ENCODE results near the gene RARS1. TPM values are rescaled to one million over a fixed set of nuclear protein-coding genes. Genes with fewer than 3 reads are reported as not detected.
A peak's percentile ranks its signal among the peaks of the same experiment; 100 is the strongest.

RARS1 gene
- 478 and 575 TPM in 2 replicates for total RNA-seq (2014; rRNA removed; shearing (Covaris generic))

GRCh38 chr5:168486136-168486879, at the start of gene RARS1:
RARS1 (plus strand) TSS chr5:168486471; CDS start chr5:168486499, 28 bp downstream.
- peak; percentile 97 for DNase-seq (ENCODE audit: low read depth)

- DNase-seq (ENCODE audit: low read depth): no peak
Observed at GRCh38 chr5:168438349-168438748, 47.9 kb upstream of the RARS1 start.

- DNase-seq (ENCODE audit: low read depth): no peak
Observed at GRCh38 chr5:168443533-168443932, 42.7 kb upstream of the RARS1 start.

GRCh38 chr5:168443950-168444700, 42.1 kb upstream of the RARS1 start:
- DNase-seq (ENCODE audit: low read depth): no peak

- no peak for DNase-seq (ENCODE audit: low read depth)
Observed at GRCh38 chr5:168446983-168447619, 39.2 kb upstream of the RARS1 start.

- DNase-seq (ENCODE audit: low read depth): no peak
Observed at GRCh38 chr5:168447808-168448207, 38.5 kb upstream of the RARS1 start.

- no peak for DNase-seq (ENCODE audit: low read depth)
Observed at GRCh38 chr5:168449166-168449565, 37.1 kb upstream of the RARS1 start.

GRCh38 chr5:168451565-168451964, 34.7 kb upstream of the RARS1 start:
- DNase-seq (ENCODE audit: low read depth): no peak

- no peak for DNase-seq (ENCODE audit: low read depth)
Observed at GRCh38 chr5:168455201-168455600, 31.1 kb upstream of the RARS1 start.

GRCh38 chr5:168457542-168457941, 28.7 kb upstream of the RARS1 start:
- no peak for DNase-seq (ENCODE audit: low read depth)

- no peak for DNase-seq (ENCODE audit: low read depth)
Observed at GRCh38 chr5:168460606-168461005, 25.7 kb upstream of the RARS1 start.

- DNase-seq (ENCODE audit: low read depth): no peak
Observed at GRCh38 chr5:168463081-168463480, 23.2 kb upstream of the RARS1 start.

- DNase-seq (ENCODE audit: low read depth): no peak
Observed at GRCh38 chr5:168464214-168464613, 22.1 kb upstream of the RARS1 start.

- no peak for DNase-seq (ENCODE audit: low read depth)
Observed at GRCh38 chr5:168464641-168465040, 21.6 kb upstream of the RARS1 start.

- no peak for DNase-seq (ENCODE audit: low read depth)
Observed at GRCh38 chr5:168467755-168468330, 18.4 kb upstream of the RARS1 start.

- DNase-seq (ENCODE audit: low read depth): peak; percentile 19
Observed at GRCh38 chr5:168468836-168469235, 17.4 kb upstream of the RARS1 start.

GRCh38 chr5:168469816-168470215, 16.5 kb upstream of the RARS1 start:
- no peak for DNase-seq (ENCODE audit: low read depth)

GRCh38 chr5:168471785-168472184, 14.5 kb upstream of the RARS1 start:
- peak; percentile 36 for DNase-seq (ENCODE audit: low read depth)

GRCh38 chr5:168472329-168472728, 13.9 kb upstream of the RARS1 start:
- DNase-seq (ENCODE audit: low read depth): peak; percentile 90

GRCh38 chr5:168474319-168474718, 12.0 kb upstream of the RARS1 start:
- DNase-seq (ENCODE audit: low read depth): no peak

- DNase-seq (ENCODE audit: low read depth): peak; percentile 83
Observed at GRCh38 chr5:168477060-168477459, 9.2 kb upstream of the RARS1 start.

- no peak for DNase-seq (ENCODE audit: low read depth)
Observed at GRCh38 chr5:168479166-168479565, 7.1 kb upstream of the RARS1 start.
